Thyroid gland (tissue), 4 donors: ENCODE data around the gene MTSS2.
A peak's percentile ranks its signal among the peaks of the same experiment; 100 is the strongest.

Experiments used
- CTCF ChIP-seq, 6 experiments: fragments of 200-600 bp in 3 of 6; fragments of 450-650 bp in 3 of 6; sonication (generic) in 3 of 6; IDR thresholded peaks; one replicate each; pipeline ENCODE4 v1.5.1; 2016 to 2019; ENCODE audit warnings: antibody characterized with exemption in 6 of 6, mild to moderate bottlenecking in 2 of 6, inconsistent platforms in 1 of 6, moderate library complexity in 1 of 6
- POLR2A ChIP-seq, 2 donors: fragments of 450-650 bp; IDR thresholded peaks; one replicate each; pipeline ENCODE4 v1.6.1; 2017; ENCODE audit warnings: antibody characterized with exemption in 2 of 2, mild to moderate bottlenecking in 2 of 2, moderate library complexity in 1 of 2

- TF ChIP-seq CTCF (IDR thresholded peaks at IDR 0.05) (peak in 1 of 6 experiments; percentile 9), POLR2A (IDR thresholded peaks at IDR 0.05) (no peak)
Measured at GRCh38 chr16:70700101-70701020, 14.5 kb upstream of the MTSS2 start.
